Activated T-helper 1 cell treated with anti-CD3 and anti-CD28 coated beads, Interleukin-2, amount 50 U/mL, for 16 hours (primary cell): ENCODE results near the gene NUP58.

Experiments
- DNase-seq, 2 donors: peaks; one replicate each; pipeline ENCODE4 v3.0.0-alpha.2; 2020; ENCODE audit warnings: low read depth in 1 of 2, low spot score in 1 of 2

The NUP58 gene

GRCh38 chr13:25377244-25377962 is 76.0 kb downstream of the NUP58 start:
- DNase-seq, result no peak

DNA sequence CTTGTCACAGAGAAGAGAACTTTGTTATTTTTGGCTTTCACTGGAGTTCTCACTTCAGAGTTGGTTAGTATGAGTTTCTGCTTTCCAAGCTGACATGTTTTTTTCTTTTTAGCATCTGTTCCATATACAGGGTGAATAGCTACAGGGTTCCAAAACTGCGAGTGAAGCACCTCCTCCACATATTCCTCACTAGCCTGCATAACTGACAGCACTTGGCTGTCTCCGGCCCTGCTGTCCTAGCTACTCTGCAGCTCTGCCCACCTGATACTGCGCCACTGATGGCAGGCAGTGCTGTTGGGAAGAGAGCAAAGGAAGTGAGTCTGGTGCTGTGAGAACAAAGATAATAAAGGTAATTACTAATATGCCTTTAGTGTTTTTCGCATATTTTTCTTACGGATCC is 77.1 kb downstream of the NUP58 start:
- DNase-seq, result no peak

GRCh38 chr13:25379011-25379410 is 77.6 kb downstream of the NUP58 start:
- DNase-seq, result no peak

DNA sequence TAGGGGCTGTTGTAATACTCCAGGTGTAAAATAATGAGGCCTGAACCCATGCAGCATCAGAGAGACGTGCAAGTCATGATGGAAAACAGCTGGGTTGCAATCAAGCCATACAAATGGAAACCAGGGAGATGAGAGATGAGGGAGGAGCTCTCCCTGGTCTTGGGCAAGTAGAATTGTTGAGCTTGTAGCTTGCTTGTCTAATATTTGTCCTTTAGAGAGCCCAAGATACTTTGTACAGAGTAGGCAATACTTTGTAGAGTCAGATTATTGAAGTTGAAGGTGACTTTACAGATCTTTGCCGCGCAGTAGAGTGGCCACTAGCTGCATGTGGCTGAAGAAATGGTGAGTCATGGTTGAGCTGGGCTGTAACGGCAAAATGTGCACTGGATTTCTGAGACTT is 78.7 kb downstream of the NUP58 start:
- DNase-seq, result no peak

- DNase-seq, result no peak
These were observed 79.4 kb downstream of the NUP58 start for GRCh38 chr13:25380741-25381324.

- DNase-seq, result no peak
These were observed 83.5 kb downstream of the NUP58 start for GRCh38 chr13:25384758-25385410.

DNA sequence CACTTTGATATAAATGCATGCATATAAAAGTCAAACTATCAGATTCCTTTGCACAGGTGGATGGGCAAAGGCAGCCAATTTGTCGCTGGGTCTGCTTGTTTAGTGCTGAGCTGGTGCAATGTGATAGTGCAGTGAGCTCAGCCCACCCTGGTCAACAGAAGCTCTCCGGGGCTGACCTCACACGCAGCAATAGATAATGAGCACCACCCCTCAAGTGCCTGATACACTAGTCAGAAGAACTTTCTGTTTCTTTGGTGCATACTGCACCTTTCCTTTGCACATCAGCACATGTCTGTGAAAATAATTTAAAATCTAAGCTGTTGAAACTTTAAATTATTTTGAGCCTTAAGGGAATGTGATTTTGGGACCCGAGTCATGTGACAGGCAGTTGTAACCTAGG is 90.5 kb downstream of the NUP58 start:
- no peak for DNase-seq
